ENCODE results near the gene SEPHS2.
A peak's percentile ranks its signal among the peaks of the same experiment; 100 is the strongest.

The SEPHS2 gene

GRCh38 chr16:30457743-30458560 lies 12.3 kb upstream of the SEPHS2 start:
- H3K9me3 ChIP-seq (ENCODE audit: control insufficient read depth, insufficient read depth, low read depth, low read length) = no peaks in the 10 kb centered on the region
- ChIA-PET POLR2A (no interaction called here), CTCF (interaction anchor here (0.6 to 6.6 kb wide), 5 partner anchors 9 to 477 kb away, joined by 3 to 39 read pairs (median 4); no protein-coding TSS in a partner anchor)
- no peak overlapping the region for H3K4me3 ChIP-seq (ENCODE audit: low read depth, low read length)
- no peak overlapping the region for H3K27ac ChIP-seq (ENCODE audit: extremely low read depth, low read depth, low read length)
- no peaks in the 10 kb centered on the region for H3K36me3 ChIP-seq (ENCODE audit: control insufficient read depth in 2 of 2, insufficient read depth in 1 of 2, low read length in 2 of 2)
- no peaks in the 10 kb centered on the region for H3K4me1 ChIP-seq (ENCODE audit: control insufficient read depth, insufficient read depth, low read length)
- TF ChIP-seq INSM2 (tag by site-specific recombination; IDR thresholded peaks at IDR 0.05) (no peak; the same call in 1 of the 2 replicates), ZXDB (tag by site-specific recombination; IDR thresholded peaks at IDR 0.05) (peak; percentile 41; the same call in 1 of the 2 replicates), GFI1B (tag by site-specific recombination; IDR thresholded peaks at IDR 0.05) (0 out of 2 replicates have a peak, but pooled peaks have one; percentile 49), ZNF654 (tag by site-specific recombination; IDR thresholded peaks at IDR 0.05; ENCODE audit: low read depth) (peak; percentile 38), HOXD13 (CRISPR knock-in tag; IDR thresholded peaks at IDR 0.05; ENCODE audit: borderline replicate concordance) (no peak), PRDM10 (tag by site-specific recombination; IDR thresholded peaks at IDR 0.05) (no peak), ZNF704 (tag by site-specific recombination; IDR thresholded peaks at IDR 0.05) (no peak), ZNF140 (tag by site-specific recombination; IDR thresholded peaks at IDR 0.05) (peak; percentile 76), HOXC10 (CRISPR knock-in tag; IDR thresholded peaks at IDR 0.05) (no peak), BCL11B (tag by site-specific recombination; IDR thresholded peaks at IDR 0.05; ENCODE audit: low read depth) (no peak), ZNF362 (tag by site-specific recombination; IDR thresholded peaks at IDR 0.05) (no peak), ZSCAN23 (tag by site-specific recombination; IDR thresholded peaks at IDR 0.05) (no peak), HOXA7 (CRISPR knock-in tag; IDR thresholded peaks at IDR 0.05; ENCODE audit: borderline replicate concordance) (no peak), ZNF791 (tag by site-specific recombination; IDR thresholded peaks at IDR 0.05) (no peak), KLF10 (tag by site-specific recombination; IDR thresholded peaks at IDR 0.05) (no peak), ZNF626 (tag by site-specific recombination; IDR thresholded peaks at IDR 0.05) (no peak), ZFHX2 (tag by site-specific recombination; conservative IDR thresholded peaks at IDR 0.05) (no peak), ZNF18 (tag by site-specific recombination; IDR thresholded peaks at IDR 0.05) (no peak), ZNF670 (tag by site-specific recombination; IDR thresholded peaks at IDR 0.05; ENCODE audit: low read depth) (no peak), REST (tag by site-specific recombination; IDR thresholded peaks at IDR 0.05) (peak; percentile 74), ZNF202 (tag by site-specific recombination; IDR thresholded peaks at IDR 0.05; ENCODE audit: borderline replicate concordance) (peak; percentile 40; the same call in 1 of the 2 replicates), ZNF623 (tag by site-specific recombination; IDR thresholded peaks at IDR 0.05) (peak; percentile 73)

Data from HEK293 (cell line).